Measurements from ENCODE around the gene GDPD4.

Gene GDPD4

GRCh38 chr11:77188633-77189491, 112.6 kb downstream of the GDPD4 start:
- DNase-seq = no peak

- DNase-seq = peak; percentile 66
Observed at GRCh38 chr11:77187776-77188632, 113.5 kb downstream of the GDPD4 start.

GRCh38 chr11:77187111-77187750, 114.3 kb downstream of the GDPD4 start:
- DNase-seq = no peak

GRCh38 chr11:77186302-77186701, 115.2 kb downstream of the GDPD4 start:
- no peak for DNase-seq

- DNase-seq = no peak
Observed at GRCh38 chr11:77184136-77184860, 117.2 kb downstream of the GDPD4 start.

GRCh38 chr11:77183431-77183984, 118.0 kb downstream of the GDPD4 start:
- DNase-seq = no peak

GRCh38 chr11:77182542-77183430, 118.7 kb downstream of the GDPD4 start:
- DNase-seq = no peak

GRCh38 chr11:77181799-77182541, 119.5 kb downstream of the GDPD4 start:
- DNase-seq = no peak

- DNase-seq = no peak
Observed at GRCh38 chr11:77181226-77181625, 120.3 kb downstream of the GDPD4 start.

GRCh38 chr11:77180346-77180745, 121.1 kb downstream of the GDPD4 start:
- no peak for DNase-seq

GRCh38 chr11:77179681-77180080, 121.8 kb downstream of the GDPD4 start:
- no peak for DNase-seq

- DNase-seq = no peak
Observed at GRCh38 chr11:77179048-77179447, 122.4 kb downstream of the GDPD4 start.

GRCh38 chr11:77178150-77178549, 123.3 kb downstream of the GDPD4 start:
- no peak for DNase-seq

- no peak for DNase-seq
Observed at GRCh38 chr11:77176996-77177395, 124.5 kb downstream of the GDPD4 start.

GRCh38 chr11:77175869-77176539, 125.5 kb downstream of the GDPD4 start:
- no peak for DNase-seq

- no peak for DNase-seq
Observed at GRCh38 chr11:77175021-77175842, 126.3 kb downstream of the GDPD4 start.

GRCh38 chr11:77174559-77174958, 126.9 kb downstream of the GDPD4 start:
- no peak for DNase-seq

- no peak for DNase-seq
Observed at GRCh38 chr11:77173494-77173893, 128.0 kb downstream of the GDPD4 start.

GRCh38 chr11:77172666-77172982, 128.9 kb downstream of the GDPD4 start:
- no peak for DNase-seq
